ENCODE data around the gene OCEL1.

Gene OCEL1

GRCh38 chr19:17236811-17237543, 11.0 kb downstream of the OCEL1 start:
- Histone ChIP-seq H3F3A (ENCODE audit: insufficient read depth, low read length) (no peaks in the 10 kb centered on the region), H3K4me2 (ENCODE audit: low read length) (no peak overlapping the region; the same call in 1 of the 2 replicates), H3K27me3 (ENCODE audit: insufficient read depth, low read length) (no peaks in the 10 kb centered on the region), H3K9me2 (ENCODE audit: low read depth, low read length) (no peaks in the 10 kb centered on the region), H3K4me1 (ENCODE audit: insufficient read depth, low read length, severe bottlenecking) (peaks cover 24% of the 10 kb centered on the region), H4K20me1 (ENCODE audit: insufficient read depth, low read length) (no peaks in the 10 kb centered on the region), H3K27ac (ENCODE audit: low read depth, low read length, poor library complexity, severe bottlenecking) (peak overlapping the region; percentile 24), H3K4me3 (ENCODE audit: low read depth, low read length, poor library complexity, severe bottlenecking) (no peak overlapping the region), H2AFZ (ENCODE audit: low read length) (no peak overlapping the region), H3K79me2 (ENCODE audit: insufficient read depth, low read length) (peaks cover 4% of the 10 kb centered on the region; the same call in 1 of the 2 replicates), H3K36me3 (ENCODE audit: insufficient read depth, low read length) (peaks cover 14% of the 10 kb centered on the region; the same call in 1 of the 2 replicates), H3K9me3 (ENCODE audit: low read length) (no peaks in the 10 kb centered on the region), H3K9ac (ENCODE audit: low read length) (no peak overlapping the region)
- TF ChIP-seq CTCF (IDR thresholded peaks at IDR 0.05; ENCODE audit: low read length) (no peak), EZH2 (IDR thresholded peaks at IDR 0.05; ENCODE audit: borderline replicate concordance, low read length) (no peak)

- Histone ChIP-seq H3K36me3 (ENCODE audit: insufficient read depth, low read length) (0 out of 2 replicates have a peak, but pooled peaks cover 4% of the 10 kb centered on the region), H3K9me2 (ENCODE audit: low read depth, low read length) (no peaks in the 10 kb centered on the region), H3K4me3 (ENCODE audit: low read depth, low read length, poor library complexity, severe bottlenecking) (no peak overlapping the region), H4K20me1 (ENCODE audit: insufficient read depth, low read length) (no peaks in the 10 kb centered on the region), H3K9me3 (ENCODE audit: low read length) (no peaks in the 10 kb centered on the region), H3F3A (ENCODE audit: insufficient read depth, low read length) (no peaks in the 10 kb centered on the region), H3K79me2 (ENCODE audit: insufficient read depth, low read length) (peaks cover 4% of the 10 kb centered on the region; the same call in 1 of the 2 replicates), H3K9ac (ENCODE audit: low read length) (no peak overlapping the region), H3K27ac (ENCODE audit: low read depth, low read length, poor library complexity, severe bottlenecking) (no peak overlapping the region), H3K4me2 (ENCODE audit: low read length) (no peak overlapping the region), H3K27me3 (ENCODE audit: insufficient read depth, low read length) (no peaks in the 10 kb centered on the region), H2AFZ (ENCODE audit: low read length) (no peak overlapping the region), H3K4me1 (ENCODE audit: insufficient read depth, low read length, severe bottlenecking) (peaks cover 32% of the 10 kb centered on the region)
- TF ChIP-seq CTCF (IDR thresholded peaks at IDR 0.05; ENCODE audit: low read length) = no peak
- TF ChIP-seq EZH2 (IDR thresholded peaks at IDR 0.05; ENCODE audit: borderline replicate concordance, low read length) = no peak
Observed at GRCh38 chr19:17237747-17238706, 12.0 kb downstream of the OCEL1 start.

- Histone ChIP-seq H3K27me3 (ENCODE audit: insufficient read depth, low read length) (no peaks in the 10 kb centered on the region), H3K4me3 (ENCODE audit: low read depth, low read length, poor library complexity, severe bottlenecking) (no peak overlapping the region), H3K4me1 (ENCODE audit: insufficient read depth, low read length, severe bottlenecking) (peaks cover 40% of the 10 kb centered on the region), H4K20me1 (ENCODE audit: insufficient read depth, low read length) (no peaks in the 10 kb centered on the region), H3K4me2 (ENCODE audit: low read length) (no peak overlapping the region), H2AFZ (ENCODE audit: low read length) (no peak overlapping the region), H3K9ac (ENCODE audit: low read length) (no peak overlapping the region), H3K9me3 (ENCODE audit: low read length) (no peaks in the 10 kb centered on the region), H3K79me2 (ENCODE audit: insufficient read depth, low read length) (no peaks in the 10 kb centered on the region), H3K9me2 (ENCODE audit: low read depth, low read length) (no peaks in the 10 kb centered on the region), H3F3A (ENCODE audit: insufficient read depth, low read length) (no peaks in the 10 kb centered on the region), H3K36me3 (ENCODE audit: insufficient read depth, low read length) (0 out of 2 replicates have a peak, but pooled peaks cover 4% of the 10 kb centered on the region), H3K27ac (ENCODE audit: low read depth, low read length, poor library complexity, severe bottlenecking) (no peak overlapping the region)
- TF ChIP-seq CTCF (IDR thresholded peaks at IDR 0.05; ENCODE audit: low read length) (no peak), EZH2 (IDR thresholded peaks at IDR 0.05; ENCODE audit: borderline replicate concordance, low read length) (no peak)
Observed at GRCh38 chr19:17240062-17240752, 14.2 kb downstream of the OCEL1 start.

All from OCI-LY1 (cell line).